GM19455 (cell line): ENCODE results near the gene ME2.
"Not testable (repeated sequence)": the region's sequence is repeated elsewhere in the genome, so short reads cannot be mapped to it uniquely, and the experiment has no call there.

Experiments
- ATAC-seq: cut with Tn5 transposase; IDR thresholded peaks from one replicate; pipeline ENCODE4 v1.9.1; 2021; ENCODE audit not compliant: unreplicated experiment

The ME2 gene

DNA sequence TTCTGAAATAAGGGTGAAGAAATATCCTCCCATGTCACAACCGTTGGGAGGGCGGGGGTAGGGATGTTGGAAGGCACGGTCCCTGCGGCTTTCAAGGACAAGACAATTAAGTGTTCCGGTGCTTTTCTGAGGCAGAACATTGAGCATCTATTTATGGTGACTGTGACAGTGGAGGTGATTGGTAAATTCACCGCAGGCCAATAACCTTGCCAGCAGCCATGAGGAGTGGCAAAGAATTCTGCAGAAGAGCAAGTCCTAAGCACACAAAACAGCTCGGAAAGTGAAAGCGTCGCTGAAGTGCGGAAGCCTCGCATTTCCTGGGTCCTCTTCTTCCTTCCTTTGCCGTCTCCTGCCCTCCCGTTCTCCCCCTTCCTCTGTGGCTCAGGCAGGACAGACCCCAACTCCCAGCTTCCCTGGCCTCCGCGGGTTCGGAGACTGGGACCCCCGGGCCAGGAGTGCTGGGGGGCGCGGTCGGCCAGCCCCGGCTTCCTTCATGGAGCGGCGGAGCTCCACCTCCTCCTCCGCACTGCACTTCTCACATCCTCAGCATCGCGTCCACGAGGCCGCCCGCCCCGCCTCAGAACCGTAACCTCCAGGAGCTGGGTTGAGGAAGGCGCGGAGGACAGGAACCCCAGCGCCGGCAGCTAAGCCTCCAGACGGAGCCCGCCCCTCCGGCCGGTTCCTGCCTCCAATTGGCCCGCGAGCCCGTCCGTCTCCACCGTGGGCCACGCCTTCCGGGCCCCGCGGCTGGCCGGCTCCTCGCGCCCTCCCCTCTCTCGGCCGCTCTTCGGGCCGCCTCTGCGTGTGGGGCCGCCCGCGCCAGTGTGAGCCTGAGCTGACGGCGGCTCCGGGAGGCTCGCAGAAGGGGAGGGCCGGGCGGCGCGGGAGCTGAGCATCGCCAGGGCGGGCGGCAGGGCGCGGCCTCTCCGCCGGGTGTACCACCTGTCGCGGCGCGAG is at the start of gene ME2:
Gene ME2 (plus strand): TSS at position 774 of the 957 bp plus-strand sequence. CDS start 16,703 bp downstream, outside the sequence.
- ATAC-seq, result peak; percentile 89

DNA sequence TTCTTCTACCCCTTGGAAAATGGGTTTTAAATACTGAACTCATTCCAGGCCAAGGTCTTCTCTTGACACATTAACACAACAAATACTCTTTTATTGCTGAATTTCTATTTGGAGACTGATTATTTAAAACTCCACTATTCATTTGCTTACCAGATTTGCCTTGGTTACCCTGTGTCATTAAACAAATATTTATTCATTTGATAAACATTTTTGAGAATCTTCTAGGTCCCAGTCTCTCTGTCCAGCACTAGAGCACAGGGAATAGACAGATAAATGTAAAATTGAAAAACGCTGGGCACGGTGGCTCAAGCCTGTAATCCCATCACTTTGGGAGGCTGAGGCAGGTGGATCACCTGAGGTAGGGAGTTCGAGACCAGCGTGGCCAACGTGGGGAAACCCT is 49.3 kb upstream of the ME2 start:
- no peak for ATAC-seq

- ATAC-seq, result peak; percentile 60
Observed at GRCh38 chr18:50830544-50830943, 48.4 kb upstream of the ME2 start.

- ATAC-seq, result peak; percentile 75
Observed at GRCh38 chr18:50832754-50833153, 46.2 kb upstream of the ME2 start.

GRCh38 chr18:50833496-50833895 is 45.4 kb upstream of the ME2 start:
- not testable (repeated sequence) for ATAC-seq

GRCh38 chr18:50836521-50836957 is 42.4 kb upstream of the ME2 start:
- ATAC-seq, result no peak

DNA sequence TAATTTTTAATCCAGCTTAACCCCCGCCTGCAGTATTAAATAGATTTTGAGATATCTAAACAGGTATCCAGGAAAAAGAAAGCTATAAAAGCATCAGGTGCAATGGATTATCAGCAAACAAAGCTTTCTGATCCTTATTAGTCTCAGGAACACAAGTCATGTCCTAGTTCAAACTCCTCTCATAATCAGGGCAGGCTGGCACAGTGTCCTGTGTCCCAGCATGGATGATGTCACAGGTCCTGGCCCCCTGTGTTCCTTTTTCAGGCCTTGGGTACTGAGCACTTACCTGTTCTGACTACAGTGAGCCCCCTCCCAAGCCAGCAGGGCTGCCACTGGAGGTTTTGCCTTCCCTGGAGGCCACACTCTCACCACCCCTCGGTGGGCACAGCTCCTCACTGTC is 39.6 kb upstream of the ME2 start:
- ATAC-seq, result no peak

DNA sequence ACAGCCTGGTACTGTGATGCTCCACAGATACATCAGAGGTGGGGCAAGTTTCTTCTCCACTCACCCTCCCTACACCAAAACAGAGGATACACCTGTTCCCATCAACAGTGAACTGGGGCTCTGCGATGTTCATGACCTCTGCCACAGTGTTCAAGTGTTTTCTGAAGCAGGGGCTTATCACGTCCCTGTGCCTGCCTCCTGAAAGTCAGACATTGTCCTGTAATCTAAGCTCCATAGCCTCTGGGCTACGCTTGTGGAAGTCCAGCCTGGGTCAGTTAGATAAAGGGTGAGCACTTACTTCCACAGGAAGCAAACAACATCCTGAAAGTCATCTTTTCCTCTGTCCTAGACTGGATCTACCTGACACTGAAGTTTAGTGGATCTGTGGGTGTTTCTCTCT is 38.9 kb upstream of the ME2 start:
- ATAC-seq, result no peak

DNA sequence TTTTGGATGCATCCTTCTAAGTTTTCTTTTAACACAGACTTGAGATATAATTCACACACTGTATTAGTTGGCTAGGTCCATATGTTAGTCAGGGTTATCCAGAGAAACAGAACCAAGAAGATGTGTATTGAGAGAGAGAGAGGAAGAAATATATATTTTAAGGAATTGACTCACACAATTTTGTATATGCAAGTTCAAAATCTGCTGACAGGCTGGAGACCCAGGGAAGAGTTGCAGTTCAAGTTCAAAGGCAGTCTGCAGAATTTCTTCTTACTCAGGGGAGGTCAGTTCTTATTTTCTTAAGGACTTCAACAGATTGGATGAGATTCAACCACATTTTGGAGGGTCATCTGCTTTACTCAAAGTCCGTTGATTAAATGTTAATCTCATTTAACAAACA is 36.1 kb upstream of the ME2 start:
- ATAC-seq, result no peak

DNA sequence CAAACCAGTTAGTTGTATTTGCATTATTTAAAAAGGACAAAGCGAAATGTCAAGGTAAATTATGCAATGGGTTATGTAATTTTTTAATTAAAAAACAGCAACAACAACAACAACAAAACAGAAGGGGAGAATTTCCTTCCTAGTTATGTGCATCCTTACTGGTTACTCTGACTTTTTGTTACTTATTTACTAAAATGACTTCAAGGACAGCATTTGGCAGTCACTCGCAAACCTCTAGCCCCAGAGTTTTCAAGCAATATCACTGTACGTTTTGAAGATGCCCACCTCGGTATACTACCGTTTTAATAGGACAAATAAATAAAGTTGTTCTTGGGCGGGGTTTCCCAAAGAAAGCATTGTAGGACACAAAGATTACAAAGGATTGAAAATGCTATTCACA is 34.4 kb upstream of the ME2 start:
- no peak for ATAC-seq

DNA sequence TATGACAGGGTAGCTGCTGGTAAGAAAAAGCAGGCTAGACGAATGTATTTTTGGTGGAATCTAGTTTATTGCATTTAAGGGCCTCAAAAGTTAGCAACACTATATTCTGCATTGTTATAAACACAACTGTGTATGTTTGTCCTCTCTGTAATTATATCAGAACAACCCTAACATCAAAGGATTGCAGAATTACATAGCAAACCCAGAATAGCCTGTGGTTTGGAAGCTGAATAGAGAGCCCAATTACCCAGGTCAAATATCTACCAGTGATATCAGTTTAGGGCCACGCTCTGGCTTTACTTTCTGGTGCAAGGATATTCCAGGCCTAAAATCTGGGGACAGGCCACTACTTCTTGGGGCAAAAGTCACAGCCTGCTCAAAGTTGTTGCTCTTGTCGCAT is 34.0 kb upstream of the ME2 start:
- ATAC-seq, result no peak

DNA sequence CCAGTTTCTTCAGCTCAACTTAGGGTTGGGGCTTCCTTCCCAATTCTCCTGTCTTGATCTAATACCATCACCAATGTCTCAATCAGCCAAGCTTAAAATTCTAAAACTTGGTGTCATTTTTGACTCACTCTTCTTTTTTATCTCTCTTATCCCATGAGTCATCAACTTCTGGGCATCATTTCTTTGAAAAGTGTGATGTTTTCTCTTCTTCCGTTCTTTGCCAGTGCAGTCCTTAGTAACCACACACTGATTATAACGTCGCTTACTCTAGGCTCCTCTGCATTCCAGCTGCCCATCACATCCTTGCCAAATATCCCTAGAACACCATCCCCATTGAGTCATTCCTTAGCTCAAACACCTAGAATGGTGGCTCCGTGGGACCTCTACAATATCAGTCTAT is 31.7 kb upstream of the ME2 start:
- no peak for ATAC-seq

DNA sequence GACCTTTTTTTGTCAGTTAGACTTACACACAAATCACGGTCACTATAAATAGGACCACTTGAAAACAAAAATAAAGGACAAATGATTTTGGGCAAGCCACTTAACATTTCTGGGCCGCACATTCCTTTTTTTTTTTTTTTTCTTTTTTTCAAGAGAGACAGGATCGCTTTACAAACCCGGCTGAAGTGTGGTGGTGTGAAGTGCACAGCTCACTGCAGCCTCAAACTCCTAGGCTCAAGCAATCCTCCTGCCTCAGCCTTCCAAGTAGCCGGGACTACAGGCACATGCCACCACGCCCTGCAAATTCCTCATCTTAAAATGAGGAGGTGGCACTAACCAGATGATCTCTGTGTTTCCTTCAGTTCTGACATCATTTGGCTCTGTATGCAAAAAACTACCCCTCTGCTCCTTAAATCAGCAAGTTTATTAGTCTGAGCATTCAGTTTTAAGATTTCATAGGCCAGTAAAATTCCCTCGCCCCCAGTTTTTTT is 30.8 kb upstream of the ME2 start:
- ATAC-seq, result no peak

GRCh38 chr18:50848991-50849390 is 29.9 kb upstream of the ME2 start:
- ATAC-seq, result no peak

DNA sequence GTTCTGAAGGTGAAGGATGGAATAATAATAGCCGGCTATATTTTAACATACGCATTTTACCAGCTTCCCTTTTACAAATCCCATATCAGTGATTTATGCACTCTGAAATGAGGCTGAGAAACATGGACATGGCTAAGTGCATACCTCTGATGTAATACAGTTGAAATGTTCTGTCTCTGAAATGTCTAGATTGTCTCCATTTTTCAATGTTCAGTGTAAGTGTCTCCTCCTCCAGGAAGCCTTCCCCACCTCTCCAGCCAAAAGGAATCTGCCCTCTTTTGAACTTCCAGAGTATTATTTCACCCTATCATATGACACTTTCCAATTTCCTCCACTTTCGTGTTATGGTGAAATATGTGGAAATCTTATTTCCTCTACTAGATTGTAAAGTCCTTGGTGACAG is 29.5 kb upstream of the ME2 start:
- no peak for ATAC-seq

DNA sequence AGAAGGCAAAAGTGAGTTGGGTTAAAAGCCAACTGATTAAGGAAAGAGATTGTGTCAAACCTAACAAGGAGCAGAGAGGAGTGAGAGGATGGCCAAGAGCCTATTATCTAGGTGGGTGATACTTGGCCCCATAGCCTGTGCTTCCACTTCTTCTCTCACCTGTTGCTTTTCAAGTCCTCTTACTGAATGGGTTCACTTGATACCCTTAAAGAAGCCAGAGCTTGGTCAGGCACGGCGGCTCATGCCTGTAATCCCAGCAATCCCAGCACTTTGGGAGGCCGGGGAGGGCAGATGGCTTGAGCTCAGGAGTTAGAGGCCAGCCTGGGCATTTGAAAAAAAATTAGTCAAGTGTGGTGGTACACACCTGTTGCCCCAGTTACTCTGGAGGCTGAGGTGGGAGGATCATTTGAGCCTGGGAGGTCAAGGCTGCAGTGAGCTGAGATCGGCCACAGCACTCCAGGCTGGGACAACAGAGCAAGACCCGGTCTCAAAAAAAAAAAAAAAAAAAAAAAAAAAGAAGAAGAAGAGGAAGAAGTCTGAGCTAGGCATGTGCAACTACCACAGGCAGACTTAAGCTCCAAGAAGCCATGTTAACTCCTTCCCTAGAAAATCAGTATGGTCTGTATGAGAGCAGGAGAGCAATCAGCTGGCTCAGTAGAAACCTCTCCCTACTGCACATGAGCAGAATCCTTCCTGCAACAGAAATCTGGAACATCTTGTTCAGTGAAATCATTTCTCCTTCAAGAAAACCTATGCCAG is 28.4 kb upstream of the ME2 start:
- ATAC-seq, result no peak

DNA sequence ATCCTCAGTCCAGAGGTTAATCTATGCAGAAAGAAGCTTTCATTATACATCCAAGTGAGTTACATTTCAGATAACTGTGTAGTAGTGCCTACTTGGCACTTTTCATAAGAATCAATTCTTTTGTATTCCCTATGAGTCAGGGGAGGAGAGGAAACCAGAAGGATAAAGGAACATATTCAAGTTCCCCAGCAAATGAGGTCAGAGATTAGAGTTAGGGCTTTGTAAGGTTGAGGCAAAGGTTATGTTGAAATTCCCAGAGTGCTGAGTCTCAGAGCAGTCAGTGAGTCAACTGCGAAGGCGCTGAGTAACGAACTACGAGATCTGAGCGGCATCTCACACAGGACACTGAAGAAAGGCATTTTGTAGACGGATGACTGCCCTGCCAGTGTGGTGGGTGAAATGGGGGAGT is 25.1 kb upstream of the ME2 start:
- no peak for ATAC-seq

- no peak for ATAC-seq
Observed at GRCh38 chr18:50855976-50856757, 22.8 kb upstream of the ME2 start.

- not testable (repeated sequence) for ATAC-seq
Observed at GRCh38 chr18:50857166-50857565, 21.8 kb upstream of the ME2 start.

GRCh38 chr18:50857694-50858093 is 21.2 kb upstream of the ME2 start:
- ATAC-seq, result no peak
